Lower lobe of right lung (tissue), 2 donors: ENCODE data around the gene TMEM119. TPM values are rescaled to one million over a fixed set of nuclear protein-coding genes. Genes with fewer than 3 reads are reported as not detected.

Experiments used
- ATAC-seq, 2 donors: fragments of 200-7000 bp; cut with Tn5 transposase; one replicate each; pipeline ENCODE4 v1.9.1; 2020 to 2022; ENCODE audit warnings: mild to moderate bottlenecking in 2 of 2, moderate library complexity in 2 of 2
- DNase-seq: peaks from one replicate; pipeline ENCODE4 v3.0.0-alpha.2; 2020
- H3K27ac ChIP-seq: fragments of 200-600 bp; one replicate; pipeline ENCODE4 v1.8.0; 2022
- H3K27me3 ChIP-seq: fragments of 200-600 bp; one replicate; pipeline ENCODE4 v1.8.0; 2022; ENCODE audit warnings: low read depth
- H3K36me3 ChIP-seq: fragments of 200-600 bp; one replicate; pipeline ENCODE4 v1.8.0; 2022; ENCODE audit warnings: mild to moderate bottlenecking
- H3K4me1 ChIP-seq: fragments of 200-600 bp; one replicate; pipeline ENCODE4 v1.8.0; 2022
- H3K4me3 ChIP-seq: fragments of 200-600 bp; one replicate; pipeline ENCODE4 v1.8.0; 2022; ENCODE audit warnings: mild to moderate bottlenecking
- H3K9me3 ChIP-seq: fragments of 200-600 bp; one replicate; pipeline ENCODE4 v1.8.0; 2022
- intact Hi-C: fragments of 100-400 bp; cut with DNase I; formaldehyde crosslinking; loops from one replicate; pipeline ENCODE4 v1.11.0; 2022
- total RNA-seq: library from RNA; stranded (reverse); fragmentation: NEBNext Ultra II Directional; extraction: Animal tissue kit (Norgen Biotek cat#: 25700); gene quantifications from one replicate; pipeline ENCODE4 v1.2.1, GENCODE V29; 2021
- TF ChIP-seq, protein P1 (sequence below): fragments of 200-600 bp; IDR thresholded peaks from one replicate; pipeline ENCODE4 v1.8.0; 2022; ENCODE audit warnings: antibody characterized with exemption, mild to moderate bottlenecking
- donor health status: DM: no; HTN: yes; CAD: no; lungs with severe emphysema.

The TMEM119 gene
- total RNA-seq, 1 donor from 2014 or later: 13.4 TPM

DNA sequence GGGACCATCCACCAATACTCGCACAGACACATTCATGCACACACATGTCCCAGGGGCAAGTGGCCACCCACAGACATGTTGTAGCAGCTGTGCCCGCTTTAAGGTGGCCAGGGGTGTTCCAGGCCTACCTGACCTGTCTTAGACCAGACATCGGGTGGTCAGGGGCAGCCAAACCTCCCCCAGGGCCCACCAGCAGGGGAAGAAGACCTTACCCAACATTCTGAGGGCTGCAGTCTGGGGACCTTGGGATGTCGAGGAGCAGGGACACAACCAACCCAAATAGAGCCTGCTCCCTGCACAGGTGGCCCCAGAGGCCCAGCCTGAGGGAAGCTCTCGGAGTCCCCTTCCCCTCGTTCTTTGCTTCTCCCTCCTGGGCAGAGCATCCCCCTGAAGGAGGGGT lies 1.7 kb upstream of the TMEM119 start:
- DNase-seq: no peak
- intact Hi-C loops: no loop called here
- H3K27ac ChIP-seq: no peak overlapping the region
- H3K36me3 ChIP-seq: no peaks in the 10 kb centered on the region
- H3K9me3 ChIP-seq: no peaks in the 10 kb centered on the region
- no peak overlapping the region for H3K4me3 ChIP-seq
- no peak for ATAC-seq
- TF ChIP-seq, protein P1, sequence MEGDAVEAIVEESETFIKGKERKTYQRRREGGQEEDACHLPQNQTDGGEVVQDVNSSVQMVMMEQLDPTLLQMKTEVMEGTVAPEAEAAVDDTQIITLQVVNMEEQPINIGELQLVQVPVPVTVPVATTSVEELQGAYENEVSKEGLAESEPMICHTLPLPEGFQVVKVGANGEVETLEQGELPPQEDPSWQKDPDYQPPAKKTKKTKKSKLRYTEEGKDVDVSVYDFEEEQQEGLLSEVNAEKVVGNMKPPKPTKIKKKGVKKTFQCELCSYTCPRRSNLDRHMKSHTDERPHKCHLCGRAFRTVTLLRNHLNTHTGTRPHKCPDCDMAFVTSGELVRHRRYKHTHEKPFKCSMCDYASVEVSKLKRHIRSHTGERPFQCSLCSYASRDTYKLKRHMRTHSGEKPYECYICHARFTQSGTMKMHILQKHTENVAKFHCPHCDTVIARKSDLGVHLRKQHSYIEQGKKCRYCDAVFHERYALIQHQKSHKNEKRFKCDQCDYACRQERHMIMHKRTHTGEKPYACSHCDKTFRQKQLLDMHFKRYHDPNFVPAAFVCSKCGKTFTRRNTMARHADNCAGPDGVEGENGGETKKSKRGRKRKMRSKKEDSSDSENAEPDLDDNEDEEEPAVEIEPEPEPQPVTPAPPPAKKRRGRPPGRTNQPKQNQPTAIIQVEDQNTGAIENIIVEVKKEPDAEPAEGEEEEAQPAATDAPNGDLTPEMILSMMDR: no peak
- no peaks in the 10 kb centered on the region for H3K4me1 ChIP-seq
- no peaks in the 10 kb centered on the region for H3K27me3 ChIP-seq

DNA sequence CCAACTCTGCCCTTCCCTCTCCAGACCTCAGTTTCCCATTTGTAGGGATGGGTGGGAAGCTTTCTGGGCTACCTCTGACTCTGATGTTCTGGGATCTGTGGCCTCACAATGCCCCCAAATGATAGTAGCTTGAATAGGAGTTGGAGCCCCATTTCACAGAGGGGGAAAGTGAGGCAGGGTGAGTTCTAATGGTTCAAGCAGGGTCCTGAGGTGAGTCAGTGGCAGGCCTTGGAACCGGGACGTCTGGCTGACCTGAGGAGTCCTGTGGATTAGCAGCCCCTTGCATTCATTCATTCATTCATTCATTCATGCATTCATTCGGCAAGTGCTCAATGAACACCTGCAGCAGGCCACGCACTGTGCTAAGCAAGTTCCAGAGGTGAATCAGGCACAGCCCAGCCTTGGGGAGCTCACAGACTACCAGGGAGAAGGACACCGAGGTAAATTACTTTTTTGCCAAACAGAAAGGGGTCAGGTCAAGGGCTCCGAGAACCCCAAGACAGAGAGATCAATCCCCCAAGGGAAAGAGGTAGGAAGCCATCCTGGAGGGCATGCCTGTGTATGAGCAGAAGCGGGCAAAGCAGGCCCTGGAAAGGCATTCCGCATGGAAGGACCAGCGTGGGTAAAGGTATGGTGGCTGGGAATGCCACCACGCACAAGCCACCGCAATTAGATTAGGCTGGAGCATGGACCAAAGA lies 818 bp upstream of the TMEM119 start:
- Histone ChIP-seq H3K36me3 (no peaks in the 10 kb centered on the region), H3K27ac (no peak overlapping the region), H3K9me3 (no peaks in the 10 kb centered on the region), H3K4me3 (peak overlapping the region; percentile 44), H3K27me3 (no peaks in the 10 kb centered on the region), H3K4me1 (no peaks in the 10 kb centered on the region)
- no peak for ATAC-seq
- TF ChIP-seq, protein P1: no peak
- DNase-seq: no peak
- intact Hi-C loops: no loop called here

DNA sequence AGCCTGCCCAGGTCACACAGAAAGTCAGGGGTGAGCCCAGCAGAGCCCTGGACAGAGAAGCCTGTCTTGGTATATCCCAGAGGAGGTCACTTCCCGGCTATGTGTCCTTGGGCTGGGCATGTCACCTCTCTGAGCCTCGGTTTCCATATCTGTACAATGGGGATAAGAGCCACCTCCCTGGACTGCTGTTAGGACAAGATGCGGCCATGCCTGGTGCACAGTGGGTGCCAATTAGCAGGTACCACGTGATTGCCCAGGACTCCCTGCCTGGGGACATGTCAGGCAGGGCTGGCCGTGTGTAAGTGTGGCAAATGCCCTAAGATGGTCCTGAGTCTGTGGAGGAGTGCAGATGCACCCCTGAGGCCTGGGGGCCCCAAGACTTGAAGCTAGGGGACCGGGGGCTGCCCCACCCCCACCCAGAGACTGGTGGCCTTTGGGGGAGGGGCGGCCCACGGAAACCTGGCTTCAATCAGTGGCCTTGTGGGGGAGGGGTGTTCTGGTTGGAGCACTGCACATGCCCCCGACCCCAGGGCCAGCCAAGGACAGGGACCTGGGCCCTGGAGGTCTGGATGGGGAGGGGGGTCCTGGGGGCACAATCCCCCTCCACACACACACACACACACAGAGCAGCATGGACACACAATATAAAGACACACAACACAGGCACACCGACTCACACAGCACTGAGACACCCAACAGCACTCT lies 878 bp downstream of the TMEM119 start:
- Histone ChIP-seq H3K4me3 (peak overlapping the region; percentile 44), H3K9me3 (no peaks in the 10 kb centered on the region), H3K27me3 (no peaks in the 10 kb centered on the region), H3K36me3 (no peaks in the 10 kb centered on the region), H3K4me1 (no peaks in the 10 kb centered on the region), H3K27ac (peak overlapping the region; percentile 46)
- intact Hi-C loops: no loop called here
- TF ChIP-seq, protein P1: no peak
- no peak for DNase-seq
- ATAC-seq: no peak

DNA sequence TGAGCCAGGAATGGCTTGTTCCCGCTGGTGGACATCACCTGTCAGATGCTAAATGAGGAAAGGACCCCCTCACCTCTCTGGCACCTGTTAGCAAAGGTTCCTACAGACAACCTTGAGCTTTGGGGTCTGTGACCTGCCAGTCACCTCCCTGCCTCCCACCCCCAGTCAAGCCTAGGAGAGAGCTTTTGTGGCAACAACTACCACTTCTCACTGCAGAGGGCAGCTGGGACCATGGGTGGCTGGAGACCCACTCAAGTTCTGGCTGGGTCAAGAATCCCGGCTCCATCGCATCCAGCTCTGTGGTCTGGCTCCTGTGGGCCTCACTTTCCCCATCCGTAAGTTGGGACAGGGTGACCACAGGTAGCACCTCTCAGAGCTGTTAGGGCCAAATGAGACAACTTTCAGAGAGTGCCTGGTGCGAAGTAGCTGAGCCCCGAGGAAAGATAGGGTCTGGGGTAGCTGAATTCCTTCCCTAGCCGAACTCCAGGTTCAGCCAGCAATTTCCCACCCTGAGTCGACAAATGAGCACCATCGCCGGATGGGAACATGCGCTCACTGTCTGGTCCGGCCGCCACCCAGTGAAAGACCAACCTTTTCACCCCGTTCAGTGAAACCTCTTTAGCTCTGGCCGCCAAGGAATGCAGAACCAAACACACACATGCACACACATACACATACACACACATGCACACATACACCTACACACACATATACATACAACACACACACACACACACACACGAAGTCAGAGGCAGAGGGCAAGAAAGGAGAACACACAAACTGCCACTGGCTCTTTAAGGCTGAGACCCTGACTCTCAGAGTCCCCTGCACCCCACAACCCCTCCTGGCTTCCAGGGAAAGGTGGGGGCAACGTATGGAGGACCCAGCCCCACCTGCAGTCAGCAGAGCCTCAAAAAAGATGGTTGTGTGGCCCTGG lies 1.9 kb downstream of the TMEM119 start:
- TF ChIP-seq, protein P1: no peak
- Histone ChIP-seq H3K4me3 (peak overlapping the region; percentile 44), H3K27ac (no peak overlapping the region), H3K9me3 (no peaks in the 10 kb centered on the region), H3K4me1 (no peaks in the 10 kb centered on the region), H3K27me3 (no peaks in the 10 kb centered on the region), H3K36me3 (no peaks in the 10 kb centered on the region)
- ATAC-seq: no peak
- intact Hi-C loops: no loop called here
- DNase-seq: no peak

DNA sequence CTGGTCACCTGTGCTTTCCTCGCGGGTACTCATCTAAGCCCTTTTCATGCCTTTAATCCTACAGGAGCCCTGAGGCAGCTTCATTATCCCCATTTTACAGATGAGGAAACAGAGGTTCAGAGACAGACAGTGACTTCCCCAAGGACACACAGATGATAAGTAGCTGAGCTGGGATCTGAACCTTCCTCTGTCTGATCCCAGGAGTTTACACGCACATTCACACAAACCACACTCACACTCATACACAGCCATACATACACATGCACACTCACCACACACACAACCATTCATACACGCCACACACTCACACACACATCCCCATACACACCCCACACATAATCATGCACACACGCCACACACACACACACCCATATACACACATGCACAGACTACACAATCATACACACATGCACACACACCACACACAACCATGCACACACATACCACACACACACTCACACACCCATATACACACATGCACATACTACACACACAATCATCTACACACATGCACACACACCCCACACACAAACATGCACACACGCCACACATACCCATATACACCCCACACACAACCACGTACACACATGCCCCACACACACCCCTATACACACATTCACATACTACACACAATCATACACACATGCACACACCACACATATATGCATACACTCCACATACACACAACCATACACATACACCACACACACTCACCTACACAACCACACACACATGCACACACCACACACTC lies 2.7 kb downstream of the TMEM119 start:
- ATAC-seq (no peak), DNase-seq (no peak)
- intact Hi-C loops: no loop called here
- Histone ChIP-seq H3K27ac (no peak overlapping the region), H3K4me1 (no peaks in the 10 kb centered on the region), H3K4me3 (peak overlapping the region; percentile 31), H3K27me3 (no peaks in the 10 kb centered on the region), H3K36me3 (no peaks in the 10 kb centered on the region), H3K9me3 (no peaks in the 10 kb centered on the region)
- TF ChIP-seq, protein P1: no peak
